ENCODE measurements around the gene CARD14.

Gene CARD14

GRCh38 chr17:80176757-80177156 is 6.9 kb downstream of the CARD14 start:
- no peak for TF ChIP-seq CTCF (IDR thresholded peaks at IDR 0.05; ENCODE audit: low read depth, low read length)
- no peak for TF ChIP-seq MYC (IDR thresholded peaks at IDR 0.05; ENCODE audit: low read depth, low read length)
- no peak for TF ChIP-seq MAX (IDR thresholded peaks at IDR 0.05; ENCODE audit: low read depth, low read length)
- TF ChIP-seq POLR2A (IDR thresholded peaks at IDR 0.05; ENCODE audit: extremely low read depth, insufficient read length) = no peak
- H3K4me3 ChIP-seq (ENCODE audit: low read depth, low read length) = no peak overlapping the region
- no peak for DNase-seq (ENCODE audit: low read depth)

- no peak for DNase-seq (ENCODE audit: low read depth)
- TF ChIP-seq POLR2A (IDR thresholded peaks at IDR 0.05; ENCODE audit: extremely low read depth, insufficient read length) = no peak
- no peak for TF ChIP-seq MAX (IDR thresholded peaks at IDR 0.05; ENCODE audit: low read depth, low read length)
- TF ChIP-seq MYC (IDR thresholded peaks at IDR 0.05; ENCODE audit: low read depth, low read length) = no peak
- H3K4me3 ChIP-seq (ENCODE audit: low read depth, low read length) = no peak overlapping the region
Observed at GRCh38 chr17:80177986-80178595, 8.3 kb downstream of the CARD14 start.

DNA sequence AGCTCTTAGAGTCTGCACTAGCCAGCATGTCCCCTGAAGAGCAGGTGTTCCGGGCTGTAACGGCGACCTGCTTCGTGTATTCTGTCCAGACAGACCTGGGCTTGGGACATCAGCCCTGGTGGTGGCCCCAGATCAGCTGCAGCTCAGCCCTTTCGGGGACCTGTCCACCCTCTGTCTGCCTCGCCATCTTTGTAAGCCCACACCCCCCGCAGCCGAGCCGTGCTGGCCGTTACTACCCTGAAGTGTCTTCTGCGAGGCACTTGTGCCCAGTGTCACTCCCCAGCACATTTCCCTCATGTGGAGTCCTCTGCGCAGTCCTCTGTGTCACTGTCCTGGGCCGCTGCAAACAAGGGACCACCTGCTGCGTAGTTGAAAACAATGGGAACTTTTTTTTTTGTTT is 10.4 kb downstream of the CARD14 start:
- DNase-seq (ENCODE audit: low read depth) = no peak
- TF ChIP-seq MAX (IDR thresholded peaks at IDR 0.05; ENCODE audit: low read depth, low read length) = no peak
- no peak for TF ChIP-seq CTCF (IDR thresholded peaks at IDR 0.05; ENCODE audit: low read depth, low read length)
- no peak for TF ChIP-seq MYC (IDR thresholded peaks at IDR 0.05; ENCODE audit: low read depth, low read length)
- no peak for TF ChIP-seq POLR2A (IDR thresholded peaks at IDR 0.05; ENCODE audit: extremely low read depth, insufficient read length)
- H3K4me3 ChIP-seq (ENCODE audit: low read depth, low read length) = no peak overlapping the region

DNA sequence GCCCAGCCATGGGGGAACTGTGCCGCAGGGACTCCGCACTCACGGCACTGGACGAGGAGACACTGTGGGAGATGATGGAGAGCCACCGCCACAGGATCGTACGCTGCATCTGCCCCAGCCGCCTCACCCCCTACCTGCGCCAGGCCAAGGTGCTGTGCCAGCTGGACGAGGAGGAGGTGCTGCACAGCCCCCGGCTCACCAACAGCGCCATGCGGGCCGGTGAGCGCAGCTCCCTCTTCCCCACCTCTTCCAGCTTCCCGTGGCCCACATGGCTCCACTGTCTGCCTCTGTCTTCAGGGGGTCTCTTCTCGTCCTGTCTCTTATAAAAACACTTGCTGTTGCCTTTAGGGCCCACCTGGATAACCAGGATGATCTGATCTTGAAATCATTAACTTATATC is 11.6 kb downstream of the CARD14 start:
- no peak for DNase-seq (ENCODE audit: low read depth)
- no peak overlapping the region for H3K4me3 ChIP-seq (ENCODE audit: low read depth, low read length)
- TF ChIP-seq MYC (IDR thresholded peaks at IDR 0.05; ENCODE audit: low read depth, low read length) = no peak
- no peak for TF ChIP-seq POLR2A (IDR thresholded peaks at IDR 0.05; ENCODE audit: extremely low read depth, insufficient read length)
- TF ChIP-seq MAX (IDR thresholded peaks at IDR 0.05; ENCODE audit: low read depth, low read length) = no peak
- TF ChIP-seq CTCF (IDR thresholded peaks at IDR 0.05; ENCODE audit: low read depth, low read length) = no peak

GRCh38 chr17:80182118-80182844 is 12.5 kb downstream of the CARD14 start:
- no peak for TF ChIP-seq POLR2A (IDR thresholded peaks at IDR 0.05; ENCODE audit: extremely low read depth, insufficient read length)
- no peak for DNase-seq (ENCODE audit: low read depth)
- H3K4me3 ChIP-seq (ENCODE audit: low read depth, low read length) = no peak overlapping the region

GRCh38 chr17:80182845-80183223 is 13.0 kb downstream of the CARD14 start:
- H3K4me3 ChIP-seq (ENCODE audit: low read depth, low read length) = no peak overlapping the region
- TF ChIP-seq CTCF (IDR thresholded peaks at IDR 0.05; ENCODE audit: low read depth, low read length) = no peak
- no peak for DNase-seq (ENCODE audit: low read depth)

Measured in NB4 (cell line).